DMS53 treated with DMSO at 0.1 percent for 48 hours (cell line): ENCODE measurements around the gene GSN.

Source experiments
- DNase-seq: peaks from one replicate; lab custom pipeline; 2025; ENCODE audit not compliant: unreplicated experiment; lab: John Stamatoyannopoulos, UW

The GSN gene

GRCh38 chr9:121267689-121268597, at the start of gene GSN:
GSN (plus strand) TSS chr9:121268162; CDS start chr9:121301972, 33,810 bp downstream.
- DNase-seq: peak; percentile 47

DNA sequence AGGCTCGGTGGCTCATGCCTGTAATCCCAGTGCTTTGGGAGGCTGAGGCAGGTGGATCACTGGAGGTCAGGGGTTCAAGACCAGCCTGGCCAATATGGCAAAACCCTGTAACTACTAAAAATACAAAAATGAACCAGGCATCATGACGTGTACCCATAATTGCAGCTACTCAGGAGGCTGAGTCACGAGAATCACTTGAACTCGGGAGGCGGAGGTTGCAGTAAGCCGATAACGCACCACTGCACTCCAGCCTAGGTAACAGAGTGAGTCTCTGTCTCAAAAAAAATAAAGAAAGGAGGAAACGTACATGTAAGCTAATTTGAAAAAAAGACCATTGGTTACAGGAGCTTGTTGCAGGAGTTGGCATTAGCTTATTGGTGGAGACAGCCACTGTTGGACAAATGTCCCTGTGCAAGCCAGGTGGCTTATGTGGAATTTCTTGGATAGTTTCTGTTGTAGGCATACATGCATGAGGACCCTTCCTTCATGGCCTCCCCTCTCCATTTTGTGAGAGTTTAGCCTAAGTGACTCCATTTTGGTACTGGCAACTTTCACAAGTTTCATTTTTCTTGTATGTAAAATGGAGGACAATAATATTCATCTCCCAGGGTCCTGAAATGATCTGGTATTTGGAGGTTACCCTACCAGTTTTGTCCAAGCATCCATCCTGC, 49.5 kb upstream of the GSN start:
- DNase-seq: no peak

DNA sequence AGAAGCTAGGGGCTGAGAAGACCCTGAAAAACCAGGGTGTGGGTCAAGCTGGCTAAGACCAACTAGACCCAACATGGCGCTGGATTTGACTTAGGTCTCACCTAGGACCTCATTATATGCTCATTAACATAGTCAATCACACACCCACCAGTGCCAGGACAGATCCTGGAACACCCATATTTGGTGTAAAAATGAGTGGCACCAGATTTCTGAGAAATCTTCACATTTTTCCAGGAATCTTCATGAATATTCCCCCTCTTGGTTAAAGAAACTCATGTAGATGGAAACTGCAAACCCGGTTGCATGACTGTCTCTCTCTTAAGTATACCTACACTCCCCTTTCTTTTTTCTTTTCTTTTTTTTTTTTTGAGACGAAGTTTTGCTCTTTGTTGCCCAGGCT, 48.4 kb upstream of the GSN start:
- no peak for DNase-seq

DNA sequence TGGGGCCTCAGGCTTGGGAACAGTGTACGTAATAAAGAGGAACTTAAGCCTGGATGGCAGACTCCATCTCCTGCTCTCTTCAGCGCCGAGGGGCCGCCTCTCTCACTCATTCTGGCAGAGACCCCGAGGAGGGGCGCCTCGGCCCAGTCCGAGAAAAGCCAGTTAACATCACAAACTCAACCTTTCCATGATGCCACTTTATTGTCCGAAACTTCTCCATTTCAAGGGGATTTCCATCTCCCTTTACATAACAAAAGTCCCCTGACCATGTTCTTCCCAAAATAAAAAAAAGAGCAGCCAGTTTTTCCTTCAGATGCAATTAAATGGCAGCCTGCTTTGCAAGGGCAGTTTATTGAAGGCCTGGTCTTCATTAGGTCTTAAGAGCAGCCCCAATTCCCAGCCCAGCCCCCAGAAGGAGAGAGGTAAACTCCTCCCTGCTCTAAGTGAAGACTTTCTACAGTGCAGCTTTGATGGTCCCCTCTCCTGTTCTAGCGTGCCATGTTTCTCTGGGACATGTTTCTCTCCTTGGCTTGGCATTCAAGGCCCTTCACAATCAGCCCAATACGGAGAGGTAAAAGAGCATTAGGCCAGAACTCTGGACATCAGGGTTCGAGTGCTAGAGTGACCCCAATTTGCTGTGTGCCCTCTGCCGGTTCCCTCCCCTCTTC, 46.8 kb upstream of the GSN start:
- no peak for DNase-seq

GRCh38 chr9:121221664-121222055, 46.3 kb upstream of the GSN start:
- no peak for DNase-seq

GRCh38 chr9:121222524-121223171, 45.3 kb upstream of the GSN start:
- peak; percentile 50 for DNase-seq

DNA sequence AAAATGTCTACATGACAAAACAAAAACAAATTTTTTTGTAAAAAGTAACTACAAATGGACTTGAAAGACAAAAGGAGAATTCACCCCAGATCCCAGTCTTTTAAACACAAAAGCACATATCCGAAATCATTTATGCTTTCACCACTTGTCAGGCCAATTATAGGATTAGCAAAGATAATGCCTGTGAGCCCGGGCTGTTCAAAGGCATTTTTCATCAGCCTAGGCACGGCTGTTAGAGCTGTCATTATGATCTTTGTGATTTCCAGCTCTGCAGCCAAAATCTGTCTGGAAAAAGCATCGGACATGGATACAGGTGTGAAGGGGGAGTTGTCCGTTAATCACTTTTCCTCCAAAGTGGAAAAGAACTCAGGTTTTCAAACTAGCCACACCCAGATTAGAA, 42.7 kb upstream of the GSN start:
- DNase-seq: no peak

DNA sequence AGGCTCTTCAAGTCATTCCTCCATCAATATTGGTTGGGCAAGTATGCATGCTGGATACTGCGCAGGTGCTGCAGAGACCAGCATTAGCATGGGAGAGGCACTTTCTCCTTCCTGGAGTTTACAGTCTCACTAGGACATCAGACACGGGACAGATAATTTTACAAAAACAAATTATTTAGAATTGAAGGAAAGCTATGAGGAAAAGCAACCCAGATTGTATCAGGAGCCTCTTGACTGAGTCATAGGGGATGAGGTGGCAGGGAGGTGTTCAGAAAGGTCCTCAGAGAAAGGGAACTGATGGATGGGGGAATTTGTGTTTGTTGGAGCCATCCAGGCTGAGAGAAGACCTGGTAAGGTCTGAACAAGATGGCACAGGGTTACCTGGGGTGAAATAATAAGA, 41.8 kb upstream of the GSN start:
- DNase-seq: no peak

GRCh38 chr9:121227862-121228261, 40.1 kb upstream of the GSN start:
- DNase-seq: no peak

DNA sequence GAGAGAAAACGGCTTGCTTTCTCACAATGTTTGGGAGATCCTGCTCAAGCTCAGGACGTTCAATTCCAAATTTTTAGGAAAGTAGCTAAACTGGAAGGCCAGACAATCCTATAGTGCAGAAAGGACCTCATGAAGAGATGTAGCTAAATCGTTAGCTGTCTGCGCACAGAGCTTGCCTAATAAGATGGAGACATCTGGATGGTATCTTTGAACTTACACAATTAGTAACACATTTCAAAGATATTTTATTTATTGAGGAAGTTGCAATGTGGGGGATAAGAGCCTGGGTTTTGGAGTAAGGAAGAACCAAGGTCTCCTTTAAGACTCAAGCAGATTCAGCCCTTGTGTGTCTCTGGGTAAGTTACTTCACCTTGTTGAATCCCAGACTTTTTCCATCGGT, 37.7 kb upstream of the GSN start:
- no peak for DNase-seq

DNA sequence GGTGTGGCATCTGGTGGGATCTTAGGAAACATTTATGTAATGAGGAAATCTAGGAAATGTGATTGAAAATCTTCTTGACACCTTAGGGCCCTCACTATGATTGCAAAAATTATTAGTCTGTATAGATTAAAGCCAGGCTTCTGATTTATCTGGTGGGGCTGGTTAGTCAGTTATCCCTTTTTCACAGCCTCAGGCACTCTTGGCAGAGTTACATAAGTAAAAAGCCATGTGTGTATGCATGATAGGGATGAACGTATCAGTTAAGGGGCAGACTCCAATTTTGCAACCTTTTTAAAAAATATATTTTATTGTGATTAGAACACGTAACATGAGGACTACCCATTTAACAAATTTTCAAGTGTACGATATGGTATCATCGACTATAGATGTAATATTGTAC, 35.7 kb upstream of the GSN start:
- no peak for DNase-seq

- no peak for DNase-seq
These were observed 33.8 kb upstream of the GSN start for GRCh38 chr9:121233906-121234831.

- DNase-seq: no peak
These were observed 33.2 kb upstream of the GSN start for GRCh38 chr9:121234832-121235161.

DNA sequence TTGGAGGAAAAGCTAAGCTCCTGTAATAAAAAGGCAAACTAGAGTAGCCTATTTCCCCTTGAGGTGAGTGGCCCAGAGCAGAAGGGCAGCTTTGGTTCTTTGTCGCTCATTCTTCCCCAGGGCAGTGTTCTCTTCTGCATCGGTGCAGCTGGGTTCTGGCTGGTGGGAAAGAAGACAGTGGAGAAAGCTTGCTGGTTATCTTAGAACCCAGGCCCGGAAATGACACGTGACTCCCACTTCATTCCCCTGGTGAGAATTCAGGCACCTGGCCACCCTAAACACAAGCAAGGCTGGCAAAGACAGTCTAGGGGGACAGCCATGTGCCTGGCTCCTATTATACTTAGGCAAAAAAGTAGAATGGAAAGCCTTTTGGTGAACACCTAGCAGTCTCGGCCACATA, 32.5 kb upstream of the GSN start:
- DNase-seq: no peak

GRCh38 chr9:121237916-121238315, 30.0 kb upstream of the GSN start:
- no peak for DNase-seq

DNA sequence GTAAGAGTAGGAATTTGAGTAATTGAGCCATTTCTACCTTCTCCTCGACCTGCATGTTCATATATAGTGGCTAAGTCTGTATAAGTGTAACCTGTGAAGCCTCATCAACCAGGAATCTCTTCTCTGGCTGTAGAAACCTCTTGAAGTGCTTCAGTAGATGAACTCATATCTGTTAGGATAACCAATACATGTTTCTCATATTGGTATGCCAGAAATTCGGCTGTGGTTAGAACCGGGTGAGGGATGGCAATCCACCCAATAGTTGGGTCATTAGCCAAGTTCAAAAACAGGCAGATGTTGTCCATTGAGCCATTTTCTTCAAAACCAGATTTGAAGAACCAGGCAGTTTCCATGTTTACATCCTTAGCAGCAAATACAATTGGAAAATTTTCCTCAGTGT, 28.9 kb upstream of the GSN start:
- no peak for DNase-seq

DNA sequence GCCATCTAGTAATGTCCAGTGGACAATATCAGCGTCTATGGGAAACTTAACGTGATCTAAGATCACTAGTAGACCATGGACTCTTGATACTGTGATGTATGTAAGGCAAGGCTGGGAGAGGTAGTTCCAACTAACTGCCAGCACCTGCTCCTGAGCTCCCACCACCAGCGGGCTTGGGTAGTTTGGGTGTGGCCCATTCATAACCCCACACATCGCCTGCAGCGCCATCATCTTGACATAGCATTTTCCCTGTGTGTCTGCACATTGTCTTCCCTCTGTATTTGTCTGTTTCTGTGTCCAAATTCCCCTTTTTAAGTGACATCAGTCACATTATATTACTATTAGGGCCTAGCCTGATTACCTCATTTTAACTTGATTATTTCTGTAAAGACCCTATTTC, 28.1 kb upstream of the GSN start:
- no peak for DNase-seq

- DNase-seq: peak; percentile 63
These were observed 27.4 kb upstream of the GSN start for GRCh38 chr9:121240472-121241135.

DNA sequence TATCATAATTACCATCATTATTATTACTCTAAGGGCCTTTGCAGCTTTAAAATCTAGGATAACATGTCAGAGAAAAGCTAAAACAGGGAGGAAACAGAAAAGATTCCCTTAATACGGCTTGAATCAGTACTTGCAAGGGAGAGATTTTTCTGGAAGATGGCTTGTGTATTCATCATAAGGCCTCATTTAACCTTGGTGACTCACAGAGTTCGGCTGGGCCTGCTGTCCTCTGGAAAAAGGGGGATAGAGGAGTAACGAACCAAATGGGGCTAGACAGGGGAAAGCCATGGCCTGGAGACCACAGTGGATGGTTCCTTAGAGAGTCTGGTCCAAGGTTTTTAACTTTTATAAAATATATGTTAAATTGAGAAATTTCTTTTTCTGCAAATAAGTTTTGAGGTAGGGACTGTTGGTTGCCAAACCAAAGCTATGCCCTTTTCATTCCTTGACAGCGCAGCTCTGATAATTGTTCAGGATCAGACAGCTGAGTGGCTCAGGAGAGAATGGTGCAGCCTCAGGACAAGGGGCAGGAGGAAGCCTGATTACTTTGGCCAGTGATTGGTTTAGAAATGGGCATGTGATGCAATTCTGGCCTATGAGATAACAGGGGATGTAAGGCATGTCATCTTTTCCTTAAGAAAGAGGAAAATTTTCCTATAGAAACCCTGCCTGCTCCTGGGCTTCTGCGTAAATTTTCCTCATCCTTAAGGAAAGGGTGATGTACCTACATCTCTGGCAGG, 25.6 kb upstream of the GSN start:
- DNase-seq: no peak
